D341Med (cell line): ENCODE results near the gene CACNA1C.

Experiments
- DNase-seq: peaks from one replicate; pipeline ENCODE4 v3.0.0; 2012; ENCODE audit warnings: low spot score

CACNA1C gene

DNA sequence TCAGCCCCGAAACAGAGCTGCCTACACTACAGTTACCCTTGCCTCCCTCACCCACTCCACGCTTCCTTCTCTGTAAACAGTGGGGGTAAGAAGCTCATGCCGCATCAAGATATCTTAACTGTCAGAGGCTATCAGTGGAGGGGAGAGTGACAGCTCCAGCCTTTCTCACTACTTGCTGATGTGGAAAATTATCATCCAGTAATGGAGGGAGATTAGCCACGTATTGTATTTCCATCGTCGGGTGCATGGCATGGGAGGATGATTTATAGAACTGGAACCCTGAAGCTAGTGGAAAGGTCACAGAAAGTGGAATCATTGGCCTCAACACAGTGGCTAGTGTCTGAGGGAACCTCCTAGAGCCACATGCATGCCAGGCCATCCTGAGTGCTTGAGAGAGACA, 471.1 kb downstream of the CACNA1C start:
- no peak for DNase-seq

DNA sequence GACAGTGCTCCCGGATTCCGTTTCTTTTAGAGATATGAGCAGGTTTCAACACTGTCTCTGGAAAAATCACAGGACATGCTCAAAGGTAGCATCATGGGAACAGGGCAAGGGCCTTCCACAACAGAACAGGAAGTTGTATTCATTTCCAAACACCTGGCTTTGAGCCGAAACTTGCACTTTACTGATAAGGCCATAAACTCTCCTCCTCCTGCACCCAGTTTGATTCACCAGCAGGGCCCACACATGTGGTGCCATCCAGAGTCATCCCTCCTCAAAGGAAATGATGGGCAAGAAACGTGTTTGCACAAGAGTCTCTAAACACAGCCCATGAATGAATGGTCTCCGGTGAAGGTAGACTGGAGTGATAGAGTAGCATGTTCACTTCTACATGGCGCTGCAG, 473.6 kb downstream of the CACNA1C start:
- no peak for DNase-seq

DNA sequence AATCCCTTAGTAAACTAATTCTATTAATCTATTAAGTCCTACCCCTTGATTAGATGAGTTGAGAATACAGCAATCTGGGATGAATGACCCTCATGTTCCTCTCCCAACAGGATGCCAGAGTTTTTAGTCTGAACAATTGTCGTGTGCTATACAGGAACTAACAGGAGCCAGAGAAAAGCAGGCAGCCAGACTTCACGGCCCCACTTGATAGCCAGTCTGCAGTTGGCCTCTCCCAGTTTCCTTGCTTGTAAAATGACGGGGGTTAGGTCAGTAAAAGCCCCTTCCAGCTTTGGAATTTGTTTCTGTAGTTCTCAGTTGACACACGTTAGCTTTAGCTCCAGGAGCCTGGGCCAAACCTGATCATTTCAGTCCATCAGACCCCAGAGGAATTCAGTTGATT, 475.2 kb downstream of the CACNA1C start:
- no peak for DNase-seq

DNA sequence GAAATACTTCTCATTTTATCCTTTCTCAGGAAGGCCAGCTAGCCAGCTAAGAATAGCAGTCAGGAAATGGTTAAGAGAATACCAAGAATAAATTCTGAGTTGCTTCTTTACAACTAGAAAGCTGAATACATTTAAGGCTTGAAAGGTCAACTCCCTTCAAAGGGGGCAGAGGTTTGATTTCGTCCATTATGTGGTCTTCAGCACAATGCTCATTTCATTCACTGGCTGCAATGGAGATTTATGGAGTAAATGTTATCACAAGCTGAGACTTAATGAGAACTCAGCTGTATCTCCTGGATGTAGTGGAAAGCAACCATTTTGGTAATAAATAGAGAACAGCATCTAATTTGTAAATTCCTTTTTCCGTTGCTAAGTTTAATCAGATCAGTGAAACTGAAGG, 477.0 kb downstream of the CACNA1C start:
- no peak for DNase-seq

DNA sequence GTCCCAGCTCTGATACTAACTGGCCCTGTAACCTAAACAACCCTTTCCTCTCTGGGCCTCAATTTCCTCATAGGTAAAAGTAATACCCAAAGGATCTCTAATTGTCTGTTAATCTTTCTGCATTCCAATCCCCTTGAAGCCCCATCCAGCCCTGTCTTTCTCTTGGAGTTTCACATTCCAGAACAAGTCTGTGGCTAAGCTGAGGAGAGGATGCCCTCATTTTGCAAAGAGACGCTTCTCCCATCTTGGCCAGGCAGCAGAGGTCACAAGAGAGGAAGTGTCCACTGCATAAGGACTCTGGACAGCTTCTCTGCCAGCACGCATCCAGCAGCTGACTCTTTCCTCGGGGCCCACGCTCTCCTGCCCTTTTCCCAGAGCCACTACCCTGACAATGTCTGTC, 478.6 kb downstream of the CACNA1C start:
- no peak for DNase-seq

DNA sequence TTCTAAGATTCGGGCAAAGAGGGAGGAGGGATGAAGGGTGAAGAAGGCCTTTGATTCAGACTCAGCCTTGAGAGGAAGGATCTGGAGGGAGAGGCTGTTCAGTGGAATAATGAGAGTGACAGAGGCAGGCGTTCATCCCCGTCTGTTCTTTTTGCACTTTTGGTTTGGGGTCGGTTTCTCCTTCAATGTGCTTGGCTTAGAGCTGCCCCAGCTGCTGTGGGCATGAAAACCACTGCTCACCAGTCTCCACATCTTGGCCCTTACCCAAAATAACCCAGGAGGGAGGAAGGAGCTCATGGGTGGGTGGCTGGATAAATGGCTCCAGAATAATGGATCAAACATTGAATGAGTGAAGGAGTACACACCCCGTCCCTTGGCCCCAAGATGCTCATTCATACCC, 480.2 kb downstream of the CACNA1C start:
- no peak for DNase-seq

DNA sequence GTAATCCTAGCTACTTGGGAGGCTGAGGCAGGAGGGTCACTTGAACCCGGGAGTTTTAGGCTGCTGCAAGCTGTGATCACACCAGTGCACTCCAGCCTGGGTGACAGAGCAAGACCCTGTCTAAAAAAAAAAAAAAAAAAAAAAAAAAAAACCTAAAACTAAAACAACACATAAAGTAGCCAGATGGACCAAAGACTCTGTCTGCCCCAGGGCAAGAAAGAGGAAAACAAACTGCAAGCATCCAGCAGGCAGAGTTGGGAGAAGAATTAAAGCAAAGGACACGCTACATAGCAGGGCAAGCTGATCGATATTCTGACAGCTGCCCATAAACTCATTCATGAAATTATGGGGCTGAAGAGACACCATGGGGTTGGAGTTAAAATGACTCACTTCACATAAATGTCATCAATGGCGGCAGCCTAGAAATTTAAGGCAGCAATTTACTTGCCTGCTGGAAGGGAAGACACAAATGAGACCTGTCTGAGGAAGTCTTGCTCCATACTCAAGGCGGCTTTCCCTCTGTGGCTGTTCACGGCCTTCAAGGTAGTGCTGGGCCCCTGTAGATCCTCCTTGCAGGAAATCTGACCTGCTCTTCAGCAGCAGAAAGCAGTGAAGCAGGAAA, 482.9 kb downstream of the CACNA1C start:
- DNase-seq = no peak

DNA sequence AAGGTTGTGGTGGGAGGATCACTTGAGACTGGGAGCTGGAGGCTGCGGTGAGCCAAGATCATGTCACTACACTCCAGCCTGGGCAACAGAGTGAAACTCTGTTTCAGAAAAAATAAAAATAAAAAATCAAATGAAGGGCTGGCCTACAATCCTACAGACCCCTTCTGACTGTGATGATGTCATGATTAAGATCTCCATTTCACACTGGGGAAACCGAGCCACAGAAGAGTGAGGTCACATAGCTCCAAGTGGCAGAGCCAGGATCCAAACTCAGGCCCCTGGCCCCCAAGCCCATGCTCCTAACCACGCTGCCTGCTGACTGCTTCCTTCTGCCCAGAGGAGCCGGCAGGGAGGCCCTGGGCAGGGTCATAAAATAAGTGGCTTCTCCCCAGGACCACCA, 483.9 kb downstream of the CACNA1C start:
- no peak for DNase-seq

DNA sequence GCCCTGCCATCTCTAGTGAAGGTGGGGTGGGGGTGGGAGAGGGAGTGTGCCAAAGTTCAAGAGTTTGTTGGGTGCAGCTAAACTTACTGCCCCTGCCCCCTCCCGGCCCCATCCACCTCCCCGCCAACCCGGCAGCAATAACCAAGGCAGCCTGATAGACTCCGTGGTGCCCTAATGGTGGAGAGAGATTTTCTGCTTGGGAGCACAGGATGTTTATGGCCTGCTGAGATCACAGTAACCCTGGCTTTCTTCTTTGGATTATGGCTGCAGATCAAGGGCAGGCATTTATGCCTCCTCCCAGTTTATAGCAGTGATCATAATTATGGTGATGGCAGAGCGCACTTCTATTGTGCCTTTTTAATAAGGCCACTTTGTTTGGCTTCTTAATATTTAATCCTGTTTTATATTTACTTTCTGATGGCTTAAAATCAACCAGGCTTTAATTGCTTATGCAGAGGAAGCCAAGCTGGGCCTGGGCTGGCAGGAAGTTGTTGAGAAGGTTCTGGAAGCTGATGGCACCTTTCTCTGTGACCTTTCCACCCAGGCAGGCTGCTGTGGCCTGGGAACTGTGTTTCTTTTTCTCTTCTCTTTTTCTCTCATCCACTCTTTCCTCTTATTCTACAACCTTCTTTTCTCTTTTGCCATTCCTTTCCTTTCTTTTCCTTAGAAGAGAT, 485.2 kb downstream of the CACNA1C start:
- no peak for DNase-seq

DNA sequence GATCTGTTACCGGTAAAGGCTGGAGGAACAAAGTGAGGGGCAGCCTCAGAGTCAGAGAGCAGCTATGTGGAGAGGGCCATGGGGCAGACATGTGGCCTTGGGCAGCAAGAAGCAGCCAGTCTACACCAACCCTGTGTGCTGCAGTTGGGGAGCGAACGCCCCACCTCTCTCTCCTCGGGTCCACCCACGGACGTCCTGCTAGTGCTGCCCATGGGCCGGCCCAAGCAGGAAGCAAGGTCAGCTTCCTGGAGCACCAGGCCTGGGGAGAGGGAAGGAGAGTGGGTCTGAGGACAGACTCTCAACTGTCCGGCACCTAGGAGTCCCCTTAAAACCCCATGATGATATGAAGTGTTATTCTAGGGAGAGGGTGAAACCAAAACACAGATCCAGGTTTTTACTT, 487.2 kb downstream of the CACNA1C start:
- no peak for DNase-seq

DNA sequence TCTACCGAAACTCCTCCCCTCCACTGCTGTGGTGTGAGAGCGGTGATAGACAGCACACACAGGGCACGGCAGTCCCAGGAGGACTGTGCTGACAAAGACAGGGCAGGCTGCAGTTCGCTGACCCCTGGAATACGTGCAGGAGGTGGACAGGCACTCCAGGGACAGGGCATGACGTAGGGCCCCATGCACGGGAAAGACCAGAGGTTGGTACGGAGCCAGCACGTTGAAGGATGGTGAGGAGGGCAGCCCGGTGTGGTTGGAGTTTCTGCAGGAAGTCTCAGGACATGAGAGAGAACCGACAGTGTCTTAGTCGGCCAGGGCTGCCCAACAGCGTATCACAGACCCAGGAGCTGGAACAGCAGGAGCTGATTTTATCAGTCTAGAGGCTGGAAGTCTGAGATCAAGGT, 487.8 kb downstream of the CACNA1C start:
- DNase-seq = no peak

DNA sequence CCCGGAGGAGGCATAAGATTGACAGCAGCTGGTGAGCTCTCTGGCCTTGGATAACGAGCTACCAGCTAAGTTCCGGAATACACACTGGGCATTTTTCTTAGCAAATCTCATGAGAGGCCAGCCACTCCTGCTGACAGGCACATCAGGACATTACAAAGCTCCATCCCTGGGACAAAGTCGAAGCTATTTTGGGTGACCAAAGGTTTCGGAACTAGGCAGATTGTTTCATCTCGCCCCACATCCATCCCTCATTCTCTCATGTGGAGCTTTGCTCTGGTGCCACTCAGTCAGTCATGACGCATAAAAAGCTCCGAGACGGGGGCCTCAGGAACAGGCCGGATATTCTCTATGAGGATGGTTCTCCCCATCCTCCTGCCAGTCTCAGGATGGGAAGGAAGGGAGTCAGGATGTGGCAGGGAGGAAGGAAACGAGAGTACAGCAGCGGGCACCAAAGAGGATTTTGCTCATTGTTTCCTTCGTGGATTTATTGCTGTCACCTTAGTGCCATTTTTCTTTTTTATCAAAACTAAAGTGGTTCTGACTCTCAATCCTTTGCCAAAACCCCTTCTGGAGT, 488.9 kb downstream of the CACNA1C start:
- DNase-seq = no peak

DNA sequence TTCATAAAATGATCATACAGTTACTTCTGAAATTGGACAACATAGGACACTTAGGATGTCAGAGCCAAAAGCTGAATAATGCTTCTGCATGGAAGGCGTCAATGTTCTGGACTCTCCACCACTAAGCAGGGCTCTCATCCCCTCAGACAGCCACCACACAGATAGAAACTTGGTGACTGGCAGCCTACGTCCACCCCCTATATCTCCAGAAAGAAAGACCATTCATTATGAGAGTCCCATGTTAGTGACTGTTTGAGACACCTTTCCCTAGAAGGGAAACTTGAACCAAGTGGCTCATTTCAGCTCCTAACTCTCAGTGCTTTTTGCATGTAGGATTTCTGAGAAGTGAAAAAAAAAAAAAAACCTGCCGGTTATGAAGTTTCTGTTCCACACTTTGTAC, 491.0 kb downstream of the CACNA1C start:
- DNase-seq = no peak

DNA sequence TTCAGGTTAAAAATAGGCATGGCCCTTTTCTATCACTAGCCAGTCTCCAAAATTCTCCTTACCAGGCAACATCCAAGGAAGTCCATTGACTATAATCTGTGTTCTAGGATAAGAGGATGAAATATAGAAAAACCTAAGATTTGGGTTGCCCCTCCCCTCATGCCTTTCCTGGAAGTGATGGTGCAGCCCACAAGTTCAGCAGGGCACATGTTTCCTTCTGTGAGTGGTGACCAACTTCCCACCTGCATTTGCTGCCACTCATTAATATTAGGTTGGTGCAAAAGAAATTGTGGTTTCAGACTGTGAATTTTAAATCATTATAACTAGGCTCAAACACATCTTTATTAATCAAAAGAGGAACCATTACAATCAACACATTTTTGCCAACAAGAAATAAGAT, 491.4 kb downstream of the CACNA1C start:
- DNase-seq = no peak

DNA sequence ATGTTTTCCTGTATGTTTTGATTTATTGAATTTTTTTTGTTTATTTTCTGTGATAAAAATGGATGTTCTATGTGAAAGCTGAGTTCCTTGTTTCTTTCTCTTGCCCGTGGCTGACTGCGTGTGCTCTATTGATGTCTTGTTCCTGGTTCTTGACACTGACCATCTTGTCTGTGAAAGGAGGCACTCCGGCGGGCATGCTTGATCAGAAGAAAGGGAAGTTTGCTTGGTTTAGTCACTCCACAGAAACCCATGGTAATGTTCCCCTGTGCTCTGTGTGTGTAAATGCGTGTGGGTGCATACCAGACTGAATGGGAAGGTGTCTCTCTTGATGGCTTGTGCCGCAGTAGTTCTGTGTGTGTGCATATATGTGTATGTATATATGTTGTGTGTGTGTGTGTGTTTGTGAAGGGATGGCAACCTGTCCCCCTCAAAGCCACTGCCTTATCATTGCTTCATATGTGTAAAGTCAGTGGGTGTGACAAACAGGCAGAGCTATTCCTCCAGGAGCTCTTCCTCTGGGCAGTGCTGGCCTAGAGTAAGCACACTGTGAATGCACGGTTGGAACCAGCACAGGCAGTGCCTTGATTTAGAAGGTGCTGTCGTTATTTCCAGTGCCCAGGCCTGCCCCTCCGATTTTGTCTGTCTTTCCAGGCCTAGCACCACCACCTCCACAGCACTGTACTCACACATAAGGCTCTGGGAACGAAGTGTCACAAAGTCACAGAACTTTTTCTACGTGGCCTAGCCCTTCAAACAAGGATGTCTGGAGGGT, 494.7 kb downstream of the CACNA1C start:
- DNase-seq = no peak

DNA sequence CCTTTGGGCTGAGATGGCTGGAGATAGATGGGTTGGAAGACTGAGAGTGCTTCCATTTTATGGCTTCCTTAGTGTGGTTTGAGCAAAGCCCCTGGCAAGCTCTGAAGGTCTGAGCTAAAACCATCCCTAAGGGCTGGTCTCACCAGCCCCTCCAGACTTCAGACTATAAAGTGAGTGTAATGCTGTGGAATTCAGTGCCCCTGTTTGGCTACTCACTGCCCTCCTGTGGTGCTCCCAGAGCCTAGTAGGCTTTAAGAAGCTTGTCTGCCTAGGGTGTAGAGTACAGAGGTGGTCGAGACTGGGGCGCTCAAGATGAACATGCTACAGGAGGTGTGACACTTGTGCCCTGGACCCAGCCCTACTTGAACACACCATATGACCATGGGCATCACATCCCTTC, 495.3 kb downstream of the CACNA1C start:
- no peak for DNase-seq

DNA sequence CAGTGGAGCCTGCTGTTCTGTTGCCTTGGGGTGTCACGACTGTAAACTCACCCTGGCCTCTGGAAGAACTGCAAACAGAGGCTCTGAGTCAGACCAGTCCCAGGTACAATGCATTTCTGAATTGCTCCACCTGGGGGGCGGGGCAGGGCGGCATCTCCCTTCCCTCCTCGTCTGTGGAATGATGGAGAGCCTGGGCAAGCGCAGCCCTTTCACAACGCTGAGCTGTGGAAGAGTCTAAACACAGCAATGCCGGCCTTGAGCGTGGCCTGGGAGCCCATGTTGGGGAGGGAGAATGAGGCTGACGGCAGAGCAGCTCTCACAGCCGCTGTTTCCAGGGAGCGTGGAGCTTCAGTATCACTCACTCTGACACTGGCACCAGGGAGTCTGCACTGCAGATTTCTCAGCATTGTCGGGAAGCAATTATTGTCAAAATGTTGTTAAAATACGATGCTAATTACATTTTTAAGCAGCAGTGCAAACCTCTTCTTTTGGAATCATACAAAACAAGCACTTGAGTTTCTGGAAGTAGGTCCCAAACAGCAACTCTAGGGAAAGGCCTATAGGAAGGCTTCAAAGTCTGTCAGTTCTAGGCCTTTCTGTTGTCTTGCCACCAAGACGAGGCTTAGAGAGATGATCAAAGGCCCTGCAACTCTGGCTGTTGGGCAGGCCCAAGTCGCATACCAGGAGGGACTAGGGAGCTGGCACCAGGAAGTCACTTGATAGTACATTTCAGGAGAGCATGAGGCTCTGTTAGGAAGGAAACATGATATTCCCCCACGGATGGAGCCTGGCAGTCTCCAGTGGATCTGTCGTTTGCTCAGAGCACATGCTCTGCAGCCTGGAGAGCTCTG, 498.0 kb downstream of the CACNA1C start:
- DNase-seq = no peak

DNA sequence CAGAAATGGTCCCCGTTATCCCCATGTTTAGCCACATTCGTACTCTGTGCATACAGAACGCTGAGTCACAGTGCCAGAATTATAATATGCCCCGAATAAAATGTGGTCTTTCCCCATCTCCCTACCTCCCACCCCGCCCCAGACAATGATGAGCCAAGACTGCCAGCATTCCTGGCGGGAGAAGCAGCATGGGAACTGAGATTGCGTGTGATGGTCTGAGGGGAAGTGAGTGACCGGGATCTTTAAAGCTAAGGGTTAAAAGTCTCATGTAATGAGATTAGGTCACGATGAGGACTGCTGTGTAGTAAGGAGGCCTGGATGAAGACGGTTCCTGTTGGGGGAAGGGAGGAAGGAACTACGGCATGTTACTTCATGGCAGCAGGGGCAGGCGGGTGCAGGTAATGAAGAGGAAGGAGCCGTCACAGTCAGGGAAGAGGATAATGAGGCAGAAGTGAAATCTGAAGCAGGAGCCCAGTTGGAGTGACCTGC, 498.7 kb downstream of the CACNA1C start:
- DNase-seq = no peak

DNA sequence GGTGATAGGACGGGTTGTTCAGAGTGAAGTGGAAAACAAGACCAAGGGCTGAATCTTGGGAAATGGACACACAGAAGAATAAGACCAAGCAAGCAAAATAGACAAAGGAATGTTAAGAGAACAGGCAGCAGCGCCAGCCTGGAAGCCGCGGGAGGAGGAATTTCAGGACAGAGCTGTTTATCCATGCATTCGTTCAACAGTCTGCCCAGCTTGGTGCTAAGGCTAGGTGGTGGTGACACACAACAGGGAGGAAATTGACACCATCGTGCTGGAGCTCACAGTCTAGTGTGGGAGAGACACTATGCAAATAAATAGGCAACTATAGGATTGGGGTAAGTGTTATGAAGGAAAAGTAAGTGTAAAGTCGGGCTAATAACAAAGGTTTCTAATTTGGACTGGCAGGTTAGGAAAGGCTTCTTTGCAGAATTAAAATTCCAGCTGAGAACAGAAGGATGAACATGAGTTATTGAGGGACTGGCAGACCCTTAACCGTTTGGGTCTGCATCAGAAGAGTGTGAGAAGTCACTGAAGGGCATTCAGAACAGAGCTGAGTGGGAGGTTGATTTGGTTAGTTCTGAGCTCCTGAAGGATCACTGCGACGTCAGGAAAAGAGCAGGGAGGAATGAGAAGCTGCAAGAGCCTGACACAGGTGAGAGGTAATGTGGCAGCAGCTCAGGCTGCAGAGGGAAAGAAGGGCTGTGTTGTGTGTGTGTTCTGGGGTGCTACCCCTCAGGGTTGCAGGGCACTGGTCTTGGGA, 499.4 kb downstream of the CACNA1C start:
- no peak for DNase-seq

DNA sequence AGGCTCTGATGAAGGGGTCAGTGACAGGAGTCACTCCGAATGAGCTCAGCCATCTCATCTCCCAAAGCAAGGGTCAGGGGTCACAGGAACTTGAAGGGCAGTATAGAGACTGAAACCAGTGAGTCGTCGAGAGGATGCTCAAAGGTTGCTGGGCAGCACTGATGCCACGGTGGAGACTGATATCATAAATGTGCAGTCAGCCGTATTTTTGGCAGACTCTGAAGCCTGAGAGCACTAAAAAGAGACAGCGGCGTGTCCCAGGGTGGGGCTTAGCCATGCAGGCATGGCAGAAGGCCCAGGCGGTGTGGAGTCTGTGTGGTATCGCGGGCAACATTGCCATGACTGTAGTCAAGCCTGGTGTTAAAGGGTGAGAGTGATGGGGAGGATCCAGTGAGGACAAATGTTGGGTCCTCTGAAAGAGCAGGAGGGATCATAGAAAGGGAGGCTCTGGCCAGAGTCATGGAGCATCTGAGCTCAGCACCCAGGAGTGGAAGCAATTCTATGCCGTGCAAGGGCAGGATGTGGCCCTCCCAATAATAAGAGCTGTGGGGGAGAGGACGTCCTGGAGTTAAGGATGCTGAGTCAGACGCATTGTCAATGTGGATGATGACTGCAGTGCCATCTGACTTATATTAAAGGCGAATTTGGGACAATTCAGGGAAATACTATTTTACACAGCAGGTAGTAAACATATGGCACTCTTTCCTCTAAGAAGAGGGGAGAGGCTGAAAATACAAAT, 500.8 kb downstream of the CACNA1C start:
- no peak for DNase-seq
